RCC 7860 (cell line): ENCODE measurements around the gene ZFR2.

Experiments
- DNase-seq: peaks from one replicate; pipeline ENCODE4 v3.0.0-alpha.2; 2015; ENCODE audit warnings: low spot score
- FAIRE-seq: peaks from 2 replicates; lab custom pipeline; 2012; peaks lifted over from hg19 to GRCh38; lab: Jason Lieb, UNC

Gene ZFR2

DNA sequence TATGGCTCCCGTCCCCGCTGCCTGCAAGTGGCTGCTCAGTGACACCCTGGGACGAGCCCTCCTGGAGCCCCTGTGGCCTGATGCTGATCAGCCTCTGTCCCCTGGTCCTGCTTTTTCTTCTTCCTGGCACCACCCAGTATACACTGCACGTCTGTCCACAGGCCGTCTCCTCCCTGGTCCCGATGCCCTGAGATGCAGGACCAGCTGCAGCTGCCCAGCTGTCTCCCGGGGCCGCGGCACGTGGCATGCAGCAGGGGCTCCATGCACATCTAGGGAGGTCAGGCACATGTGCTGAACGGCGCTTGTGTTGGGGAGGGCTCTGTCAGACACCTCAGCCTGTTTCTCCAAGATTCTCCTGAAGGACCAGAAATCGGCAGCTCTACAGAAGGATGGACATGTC is 30.2 kb downstream of the ZFR2 start:
- no peak for FAIRE-seq
- DNase-seq: no peak

DNA sequence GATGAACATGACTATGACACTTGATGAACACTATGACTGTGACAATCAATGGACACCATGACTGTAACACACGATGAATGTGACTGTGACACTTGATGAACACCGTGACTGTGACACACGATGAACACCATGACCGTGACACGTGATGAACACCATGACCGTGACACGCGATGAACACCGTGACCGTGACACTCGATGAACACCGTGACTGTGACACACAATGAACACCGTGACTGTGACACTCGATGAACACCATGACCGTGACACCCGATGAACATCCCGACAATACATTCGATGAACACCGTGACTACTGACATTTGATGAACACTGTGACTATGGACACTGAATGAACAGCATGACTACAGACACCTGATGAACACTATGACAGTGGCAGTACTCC is 30.9 kb downstream of the ZFR2 start:
- FAIRE-seq: no peak

GRCh38 chr19:3837332-3837731 is 31.5 kb downstream of the ZFR2 start:
- DNase-seq (no peak), FAIRE-seq (no peak)

More for the DNA sequence above, 30.9 kb downstream of the ZFR2 start:
- no peak for DNase-seq

DNA sequence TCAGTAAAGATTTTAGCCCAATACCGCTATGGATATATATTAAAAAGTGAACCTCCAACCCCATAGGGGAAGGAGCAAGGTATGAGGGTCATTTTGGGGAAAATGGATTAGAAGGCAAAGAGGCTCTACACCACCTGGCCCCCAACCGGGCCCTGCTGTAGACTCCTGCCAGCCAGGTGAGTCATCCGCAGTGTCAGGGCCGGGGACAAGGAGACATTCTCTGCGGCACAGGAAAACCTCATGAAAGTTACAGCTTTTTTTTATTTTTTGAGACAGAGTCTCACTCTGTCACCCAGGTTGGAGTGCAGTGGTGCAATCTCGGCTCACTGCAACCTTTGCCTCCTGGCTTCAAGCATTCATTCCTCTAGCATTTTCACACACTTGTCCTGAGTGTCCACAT is 32.0 kb downstream of the ZFR2 start:
- no peak for DNase-seq
- no peak for FAIRE-seq

DNA sequence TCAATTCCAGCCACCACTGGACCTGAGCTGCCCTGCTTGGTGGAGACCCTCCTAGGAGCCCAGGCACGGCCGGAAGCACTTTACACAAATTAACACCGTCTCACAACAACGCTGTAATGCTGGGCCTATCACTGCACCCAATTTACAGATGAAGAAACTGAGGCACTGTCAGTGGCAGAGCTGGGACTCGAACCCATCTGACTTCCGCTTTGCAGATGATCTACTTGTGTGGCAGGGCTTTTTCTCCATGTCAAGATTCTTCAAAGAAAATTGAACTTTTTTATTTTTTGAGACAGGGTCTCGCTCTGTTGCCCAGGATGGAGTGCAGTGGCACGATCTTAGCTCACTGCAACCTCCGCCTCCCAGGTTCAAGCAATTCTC is 33.8 kb downstream of the ZFR2 start:
- FAIRE-seq: no peak
- DNase-seq: no peak

- DNase-seq: no peak
- FAIRE-seq: no peak
These were observed 34.3 kb downstream of the ZFR2 start for GRCh38 chr19:3834349-3835054.

GRCh38 chr19:3833578-3834348 is 35.1 kb downstream of the ZFR2 start:
- FAIRE-seq: no peak
- no peak for DNase-seq

DNA sequence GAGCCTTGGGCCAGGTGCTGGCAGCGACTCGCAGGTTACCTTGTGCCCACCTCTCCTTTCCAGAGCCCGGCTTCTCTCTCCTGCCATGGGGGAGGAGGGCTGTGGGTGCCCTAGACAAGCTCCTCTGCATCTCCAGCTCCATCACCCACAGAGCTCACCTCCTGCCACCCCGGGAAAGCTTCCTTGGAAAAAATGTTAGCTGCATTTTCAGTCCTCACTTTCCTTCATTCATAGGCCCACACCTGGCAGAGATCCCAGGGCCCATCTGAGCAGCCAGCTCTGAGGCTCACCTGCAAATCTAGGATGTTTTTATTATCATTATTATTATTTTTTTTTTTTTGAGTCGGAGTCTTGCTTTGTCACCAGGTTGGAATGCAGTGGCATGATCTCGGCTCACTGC is 36.8 kb downstream of the ZFR2 start:
- FAIRE-seq: no peak
- DNase-seq: no peak

- DNase-seq (no peak), FAIRE-seq (no peak)
These were observed 37.2 kb downstream of the ZFR2 start for GRCh38 chr19:3831601-3832000.

DNA sequence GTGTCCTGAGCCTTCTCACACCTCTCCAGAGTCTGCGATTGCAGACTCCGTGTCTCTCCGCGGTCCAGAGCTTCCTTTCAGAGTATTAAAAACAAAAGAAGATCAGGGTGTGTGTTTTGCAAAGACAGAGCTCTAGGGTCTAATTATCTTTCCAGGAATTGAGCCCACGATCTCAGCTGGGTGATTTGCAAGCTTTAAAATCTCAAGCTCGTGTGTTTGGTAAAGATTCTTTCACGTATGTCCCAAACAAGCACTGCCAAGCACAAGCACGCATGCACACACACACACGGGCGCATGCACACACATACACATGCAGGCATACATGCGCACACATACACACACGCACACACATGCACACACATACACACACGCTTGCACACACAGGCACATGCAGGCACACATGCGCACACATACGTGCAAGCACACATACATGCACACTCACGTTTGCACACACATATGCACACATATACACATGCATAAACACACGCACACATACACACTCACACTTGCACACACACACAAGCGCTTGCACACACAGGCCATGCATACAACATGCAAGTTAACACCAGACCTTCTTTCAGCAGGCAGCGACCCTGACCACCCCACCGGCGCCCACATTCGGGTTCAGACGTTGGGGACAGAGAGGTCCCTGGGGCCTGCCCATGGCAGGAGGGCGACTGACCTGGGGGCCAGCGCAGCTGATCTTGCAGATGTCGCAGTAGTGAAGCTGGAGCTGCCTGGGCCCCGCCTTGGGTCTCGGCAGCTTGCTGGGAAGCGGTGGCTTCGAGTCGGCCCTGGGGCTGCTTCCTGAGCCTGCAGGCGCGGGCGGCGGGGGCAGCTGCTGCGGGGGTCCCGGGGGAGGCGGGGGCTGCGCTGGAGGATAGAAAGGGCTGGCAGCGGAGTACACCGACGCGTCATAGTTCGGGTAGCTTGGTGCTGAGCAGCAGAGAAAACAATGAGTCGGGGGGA is 37.9 kb downstream of the ZFR2 start:
- DNase-seq (no peak), FAIRE-seq (no peak)

DNA sequence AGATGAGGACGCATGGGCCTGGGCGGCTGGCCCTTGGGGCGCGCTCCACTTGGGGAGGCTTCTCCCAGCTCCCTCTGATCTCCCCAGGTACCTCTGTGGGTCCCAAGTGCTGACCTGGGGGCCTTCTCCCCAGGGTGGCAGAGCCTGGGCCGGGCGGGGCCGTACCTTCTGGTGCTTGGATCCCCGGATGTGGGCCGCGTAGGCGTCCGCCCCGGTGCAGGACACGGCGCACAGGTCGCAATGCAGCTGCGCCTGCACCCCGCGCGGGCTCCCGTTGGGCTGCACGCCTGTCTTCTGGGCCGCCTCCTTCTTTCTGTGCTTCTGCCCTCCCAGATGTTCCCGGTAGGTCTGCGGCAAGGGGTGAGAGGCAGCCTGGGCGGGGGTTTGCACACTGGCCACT is 41.5 kb downstream of the ZFR2 start:
- FAIRE-seq (no peak), DNase-seq (no peak)

GRCh38 chr19:3826163-3826562 is 42.7 kb downstream of the ZFR2 start:
- FAIRE-seq (no peak), DNase-seq (no peak)

GRCh38 chr19:3825286-3825956 is 43.4 kb downstream of the ZFR2 start:
- FAIRE-seq (no peak), DNase-seq (no peak)

DNA sequence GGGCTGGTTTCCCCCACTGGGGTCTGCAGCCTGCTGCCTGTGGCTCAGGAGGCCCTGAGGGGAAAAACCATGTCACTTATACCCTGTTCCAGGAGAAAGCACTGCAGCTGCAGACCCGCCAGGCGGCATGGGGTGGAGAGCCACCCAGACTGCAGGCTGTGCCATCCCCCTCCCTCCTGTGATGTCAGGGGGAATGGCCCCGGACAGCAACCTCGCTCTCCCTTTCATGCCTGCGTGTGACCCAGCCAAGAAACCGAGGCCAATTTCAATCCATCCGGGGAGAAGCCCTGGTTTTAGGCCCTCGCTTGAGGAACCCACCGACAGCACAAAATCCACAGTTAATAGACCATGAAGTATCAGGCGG is 45.5 kb downstream of the ZFR2 start:
- FAIRE-seq (no peak), DNase-seq (no peak)

DNA sequence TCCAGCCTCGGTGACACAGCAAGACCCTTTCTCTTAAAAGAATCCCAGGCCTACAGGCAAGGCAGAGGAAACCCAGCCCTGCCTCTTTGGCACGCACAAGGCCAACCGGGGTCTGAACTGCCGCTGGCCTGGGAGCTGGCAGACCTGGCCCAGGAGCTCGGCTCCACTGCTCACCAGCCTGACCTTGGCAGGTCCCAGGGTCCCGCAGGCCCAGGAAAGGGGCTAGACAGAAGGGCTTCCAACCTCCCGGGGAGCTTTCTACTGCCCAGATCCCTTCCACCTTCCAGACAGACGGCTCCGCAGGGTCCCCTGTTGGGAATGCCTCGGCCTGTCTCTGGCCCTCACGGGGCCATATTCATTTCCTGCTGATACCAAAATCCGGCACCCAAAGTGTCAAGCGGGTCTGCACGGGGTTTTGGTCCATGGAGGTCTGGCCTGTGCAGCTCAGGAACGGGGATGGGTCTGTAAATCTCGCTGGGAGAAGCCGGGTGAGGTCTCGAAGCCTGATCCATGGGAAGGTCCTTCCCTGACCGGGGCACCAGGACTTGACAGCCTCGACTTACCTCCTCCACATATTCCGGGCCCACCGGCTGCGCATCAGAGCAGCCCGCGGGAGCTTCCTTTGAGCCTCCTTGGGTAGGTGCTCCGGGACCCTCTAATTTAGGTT is 46.0 kb downstream of the ZFR2 start:
- DNase-seq: no peak
- no peak for FAIRE-seq

DNA sequence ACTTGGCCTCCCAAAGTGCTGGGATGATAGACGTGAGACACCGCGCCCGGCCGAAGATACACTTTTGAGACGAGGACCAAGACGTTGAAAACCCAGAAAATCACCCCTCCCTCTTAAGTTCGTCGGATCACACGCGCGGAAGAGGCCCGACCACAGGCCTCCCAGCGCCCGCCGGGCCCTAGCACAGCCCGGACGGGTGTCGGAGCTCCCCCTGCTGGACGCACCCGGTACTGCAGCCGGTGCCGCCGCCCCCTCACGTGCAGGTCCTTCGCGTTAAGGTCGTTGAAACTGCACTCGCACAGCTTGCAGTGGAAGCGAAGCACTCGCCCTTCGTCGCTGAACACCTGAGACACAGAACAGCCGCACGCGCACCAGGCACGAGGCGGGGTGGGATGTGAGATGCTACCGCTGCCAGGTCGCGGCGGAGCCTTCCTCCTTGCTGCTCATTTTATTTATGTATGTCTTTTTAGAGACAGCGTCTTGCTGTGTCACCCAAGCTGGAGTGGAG is 46.9 kb downstream of the ZFR2 start:
- FAIRE-seq: no peak
- no peak for DNase-seq

DNA sequence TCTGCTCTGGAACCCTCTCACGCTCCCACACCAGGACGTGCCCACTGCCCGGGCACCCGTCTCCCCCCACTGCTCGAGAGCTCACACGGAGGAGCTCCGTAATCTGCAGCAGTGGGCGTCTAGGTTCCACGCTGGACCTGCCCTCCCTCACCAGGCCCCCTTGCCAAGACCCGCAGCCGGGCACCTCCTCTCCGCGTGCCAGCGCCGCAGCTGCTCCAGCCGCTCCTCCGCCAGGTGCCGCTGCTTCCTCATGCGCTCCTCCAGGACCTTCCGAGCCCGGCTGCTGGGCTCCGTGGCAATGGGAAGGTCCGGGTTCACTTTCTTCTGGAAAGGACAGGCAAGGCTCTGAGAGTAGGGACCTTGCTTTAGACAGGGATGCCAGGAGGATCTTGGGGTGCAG is 47.7 kb downstream of the ZFR2 start:
- DNase-seq: no peak
- FAIRE-seq: no peak

GRCh38 chr19:3819989-3820388 is 48.8 kb downstream of the ZFR2 start:
- FAIRE-seq: no peak

GRCh38 chr19:3818918-3819317 is 49.9 kb downstream of the ZFR2 start:
- DNase-seq (no peak), FAIRE-seq (no peak)

More at GRCh38 chr19:3819989-3820388, 48.8 kb downstream of the ZFR2 start:
- DNase-seq: no peak

- FAIRE-seq (peak; percentile 11), DNase-seq (peak; percentile 40)
These were observed 50.4 kb downstream of the ZFR2 start for GRCh38 chr19:3818466-3818865.
